HG03066 (cell line): ENCODE measurements around the gene DIP2C.

Experiments
- ATAC-seq: cut with Tn5 transposase; IDR thresholded peaks from one replicate; pipeline ENCODE4 v1.9.1; 2021; ENCODE audit warnings: low read depth; ENCODE audit not compliant: unreplicated experiment

The DIP2C gene

GRCh38 chr10:241966-242643 lies 447.4 kb downstream of the DIP2C start:
- ATAC-seq, result no peak

- no peak for ATAC-seq
Observed at GRCh38 chr10:241451-241850, 448.0 kb downstream of the DIP2C start.

- no peak for ATAC-seq
Observed at GRCh38 chr10:239109-239508, 450.4 kb downstream of the DIP2C start.

- ATAC-seq, result no peak
Observed at GRCh38 chr10:235915-236314, 453.6 kb downstream of the DIP2C start.

GRCh38 chr10:234708-235406 lies 454.6 kb downstream of the DIP2C start:
- no peak for ATAC-seq

- no peak for ATAC-seq
Observed at GRCh38 chr10:232878-233277, 456.6 kb downstream of the DIP2C start.

- ATAC-seq, result no peak
Observed at GRCh38 chr10:232061-232460, 457.4 kb downstream of the DIP2C start.

- no peak for ATAC-seq
Observed at GRCh38 chr10:230758-231157, 458.7 kb downstream of the DIP2C start.

GRCh38 chr10:228366-228765 lies 461.1 kb downstream of the DIP2C start:
- ATAC-seq, result no peak

- ATAC-seq, result no peak
Observed at GRCh38 chr10:227014-227413, 462.5 kb downstream of the DIP2C start.

GRCh38 chr10:226018-226417 lies 463.4 kb downstream of the DIP2C start:
- no peak for ATAC-seq

GRCh38 chr10:224571-224970 lies 464.9 kb downstream of the DIP2C start:
- ATAC-seq, result no peak
